A549 treated with CpdA at 1 μM for 4 hours (cell line): Measurements from ENCODE around the gene FBXO47. TPM values are rescaled to one million over a fixed set of nuclear protein-coding genes. Genes with fewer than 3 reads are reported as not detected.

Experiments used
- total RNA-seq: library from RNA; stranded (reverse); fragments of 200-300 nt; extraction: Qiagen RNA extraction; gene quantifications from 5 replicates; pipeline ENCODE4 v1.2.3, GENCODE V29; 2022; ENCODE audit warnings: low read depth

FBXO47 gene
- not detected in 5 replicates for total RNA-seq

GRCh38 chr17:38967290-38967738 is at the start of gene FBXO47:
TSS of gene FBXO47 (minus strand) at chr17:38967403. CDS start at chr17:38963025, 4,378 bp downstream.

GRCh38 chr17:38925263-38925995 is 41.8 kb downstream of the FBXO47 start, which contains the start of gene LASP1NB:
TSS of gene LASP1NB (plus strand) at chr17:38925614.

Other genes with a start within 250 kb of the FBXO47 start
- 42.9 to 100 TPM (median 86.3 TPM) in 5 replicates for gene CISD3, start 237.1 kb downstream of the FBXO47 start, total RNA-seq
- 34.8 to 65.1 TPM (median 60.6 TPM) in 5 replicates for gene PCGF2, start 219.1 kb downstream of the FBXO47 start, total RNA-seq
- gene PSMB3, start 214.7 kb downstream of the FBXO47 start, total RNA-seq, result 325 to 456 TPM (median 440 TPM) in 5 replicates
- 36.7 to 44.9 TPM (median 40.9 TPM) in 5 replicates for gene PIP4K2B, start 167.8 kb downstream of the FBXO47 start, total RNA-seq
- gene CWC25, start 142.1 kb downstream of the FBXO47 start, total RNA-seq, result 20.2 to 29.9 TPM (median 22.8 TPM) in 5 replicates
- gene RPL23, start 113.7 kb downstream of the FBXO47 start, total RNA-seq, result 2,529 to 3,045 TPM (median 2,691 TPM) in 5 replicates
- gene LASP1, start 97.3 kb downstream of the FBXO47 start, total RNA-seq, result 243 to 263 TPM (median 257 TPM) in 5 replicates
- 0.13 to 0.20 TPM (median 0.15 TPM) in 5 replicates for gene PLXDC1, start 184.2 kb upstream of the FBXO47 start, total RNA-seq
- not detected in 5 replicates for gene ARL5C, start 198.8 kb upstream of the FBXO47 start, total RNA-seq
- 4.9 to 6.3 TPM (median 5.2 TPM) in 5 replicates for gene CACNB1, start 230.3 kb upstream of the FBXO47 start, total RNA-seq
- 3,811 to 4,308 TPM (median 4,036 TPM) in 5 replicates for gene RPL19, start 232.9 kb upstream of the FBXO47 start, total RNA-seq